Fibroblast of skin of back (primary cell): ENCODE data around the gene FAM114A2.
"Not testable (repeated sequence)": the region's sequence is repeated elsewhere in the genome, so short reads cannot be mapped to it uniquely, and the experiment has no call there.

Experiments
- DNase-seq: peaks from one replicate; pipeline ENCODE4 v3.0.0-alpha.2; 2013

The FAM114A2 gene

DNA sequence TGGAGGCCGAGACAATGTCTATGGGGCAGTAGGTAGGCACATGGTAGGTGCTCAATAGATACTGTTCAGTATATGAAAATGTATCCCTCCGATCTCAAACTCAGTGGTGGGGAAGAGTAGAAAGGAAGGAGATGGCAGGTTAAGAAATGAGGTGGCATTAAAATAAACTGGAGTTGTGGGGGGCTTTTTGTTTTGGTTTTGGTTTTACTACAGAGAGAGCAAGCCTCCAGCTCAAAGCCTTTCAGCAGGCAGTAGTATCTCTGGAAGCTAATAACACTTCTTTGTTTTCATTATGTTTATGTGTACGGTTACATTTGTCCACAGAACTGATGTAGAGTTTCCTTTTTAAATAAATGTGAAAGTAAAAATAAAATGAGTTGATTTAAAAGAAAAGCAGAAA lies 8.6 kb upstream of the FAM114A2 start:
- no peak for DNase-seq

DNA sequence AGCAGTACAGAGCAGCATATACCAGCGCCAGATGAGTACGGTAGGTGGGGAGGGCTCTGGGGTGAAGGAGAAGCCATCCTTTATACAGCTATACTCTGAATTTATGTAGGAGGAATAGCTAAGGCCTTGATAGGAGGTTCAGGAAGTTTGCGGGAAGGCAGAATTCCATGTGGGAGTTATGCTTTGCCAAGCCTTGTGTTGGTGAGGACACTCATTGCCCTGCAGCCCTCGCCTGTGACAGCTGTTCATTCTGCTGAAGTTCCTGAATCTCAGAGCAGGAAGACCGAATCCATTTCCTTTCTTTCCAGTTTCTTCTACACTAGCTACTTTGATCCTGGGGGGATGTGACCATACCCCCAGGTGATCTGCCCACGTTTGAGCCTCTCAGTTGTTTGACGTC lies 7.8 kb upstream of the FAM114A2 start:
- DNase-seq, result no peak

DNA sequence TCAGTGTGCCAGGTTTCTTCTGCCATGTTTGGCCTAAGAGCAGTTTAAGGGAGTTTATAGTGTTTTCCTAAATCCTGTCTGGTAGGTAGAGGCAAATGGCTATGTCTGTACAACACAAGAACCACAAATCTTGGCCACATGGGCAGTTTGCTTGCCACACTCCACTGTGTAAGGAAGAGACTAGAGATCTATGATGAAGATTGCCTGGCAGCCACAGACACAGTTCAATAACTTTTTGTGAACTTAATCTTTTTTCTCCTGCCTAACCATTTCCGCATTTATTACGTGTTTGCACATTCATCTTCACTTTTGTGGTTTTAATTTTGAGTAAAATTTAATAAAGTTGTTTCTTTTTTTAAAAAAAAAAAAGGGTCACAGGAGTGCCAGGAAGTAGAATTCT lies 5.9 kb upstream of the FAM114A2 start:
- DNase-seq, result no peak

DNA sequence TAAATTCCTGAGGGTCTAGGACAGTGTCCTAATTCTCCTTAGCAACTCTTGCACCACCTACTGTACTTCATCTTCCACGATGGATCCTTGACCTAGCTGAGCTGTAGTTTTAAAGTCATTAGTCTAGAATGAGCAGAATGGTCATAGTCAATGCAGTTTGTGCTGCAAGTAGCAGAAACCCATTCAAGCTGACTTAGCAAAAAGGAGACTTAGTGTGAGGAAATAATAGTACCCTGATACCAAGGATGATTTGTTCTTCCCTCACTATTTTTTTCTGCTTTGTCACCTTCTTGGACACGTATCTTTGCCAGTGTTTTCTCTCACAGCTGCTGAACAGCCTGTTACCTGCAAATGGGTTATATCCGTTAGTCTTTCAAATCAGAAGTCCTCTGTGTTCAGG lies 5.4 kb upstream of the FAM114A2 start:
- no peak for DNase-seq

DNA sequence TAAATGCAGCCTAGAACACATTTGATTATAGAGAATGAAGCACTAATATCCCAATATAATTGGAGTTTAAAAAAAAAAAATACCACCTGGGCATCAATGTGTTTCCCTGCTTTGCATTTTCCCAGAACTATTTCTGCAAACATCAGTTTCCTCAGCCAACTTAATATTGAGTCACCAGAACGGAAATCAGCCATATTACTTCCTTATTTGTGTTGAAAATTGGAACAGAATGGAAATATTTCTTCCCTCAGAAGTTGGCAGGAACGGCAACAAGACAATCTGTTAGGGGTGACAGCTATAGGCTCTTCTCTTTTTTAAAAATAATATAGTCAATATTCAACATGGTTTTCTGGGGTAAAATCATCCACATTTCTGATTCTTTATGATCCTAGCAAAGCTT lies 4.1 kb upstream of the FAM114A2 start:
- no peak for DNase-seq

DNA sequence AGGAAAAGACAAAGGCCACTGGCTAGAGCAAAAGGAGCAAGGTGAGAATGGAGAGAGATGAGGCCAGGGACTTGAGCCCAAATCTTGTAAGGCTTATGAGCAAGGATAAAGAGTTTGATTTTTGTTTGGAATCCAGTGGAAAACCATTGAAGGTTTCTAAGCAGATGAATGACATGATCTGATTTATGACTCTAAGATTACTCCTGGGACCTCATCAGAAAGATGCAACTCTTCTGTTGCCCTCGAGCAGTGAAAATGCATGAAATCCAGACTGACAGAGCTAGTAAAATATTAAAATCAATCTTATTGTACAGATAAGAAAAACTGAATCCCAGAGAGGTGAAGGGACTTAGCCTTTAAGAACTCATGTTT lies 734 bp upstream of the FAM114A2 start:
- no peak for DNase-seq

DNA sequence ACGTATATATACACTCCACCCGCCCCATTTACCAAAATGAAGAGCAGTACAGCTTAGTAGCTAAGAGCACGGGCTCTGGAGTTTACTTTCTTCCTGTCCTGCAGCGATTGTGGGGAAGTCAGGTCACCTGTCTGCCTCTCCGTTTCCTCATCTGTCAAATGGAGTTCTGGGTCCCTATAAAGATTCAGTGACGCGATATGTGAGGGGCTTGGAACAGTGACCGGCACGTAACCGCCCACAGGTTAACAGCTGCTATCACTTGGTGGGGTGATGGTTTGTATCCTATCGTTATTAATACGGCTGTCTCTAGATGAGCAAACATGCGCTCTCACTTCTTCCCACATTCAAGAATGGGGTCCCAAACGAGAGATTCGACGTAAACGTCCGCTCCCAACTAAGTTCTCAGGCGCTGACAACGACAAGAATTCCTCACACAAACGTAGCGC lies 426 bp downstream of the FAM114A2 start:
- DNase-seq, result no peak

DNA sequence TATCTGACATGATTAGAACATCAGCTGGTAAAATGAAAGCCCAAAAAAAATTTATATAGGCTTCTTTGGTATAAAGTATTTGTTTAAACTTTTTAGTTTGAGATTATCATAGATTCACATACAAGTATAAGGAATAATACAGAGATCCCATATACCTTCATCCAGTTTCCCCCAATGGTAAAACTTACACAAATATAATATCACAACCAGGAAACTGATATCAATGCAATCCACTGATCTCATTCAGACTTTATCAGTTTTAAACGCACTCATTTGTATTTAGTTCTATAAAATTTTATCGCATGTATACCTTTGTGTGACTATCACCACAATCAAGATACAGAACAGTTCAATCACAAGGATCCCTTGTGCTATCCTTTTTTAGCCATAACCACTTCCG lies 3.8 kb downstream of the FAM114A2 start:
- no peak for DNase-seq

DNA sequence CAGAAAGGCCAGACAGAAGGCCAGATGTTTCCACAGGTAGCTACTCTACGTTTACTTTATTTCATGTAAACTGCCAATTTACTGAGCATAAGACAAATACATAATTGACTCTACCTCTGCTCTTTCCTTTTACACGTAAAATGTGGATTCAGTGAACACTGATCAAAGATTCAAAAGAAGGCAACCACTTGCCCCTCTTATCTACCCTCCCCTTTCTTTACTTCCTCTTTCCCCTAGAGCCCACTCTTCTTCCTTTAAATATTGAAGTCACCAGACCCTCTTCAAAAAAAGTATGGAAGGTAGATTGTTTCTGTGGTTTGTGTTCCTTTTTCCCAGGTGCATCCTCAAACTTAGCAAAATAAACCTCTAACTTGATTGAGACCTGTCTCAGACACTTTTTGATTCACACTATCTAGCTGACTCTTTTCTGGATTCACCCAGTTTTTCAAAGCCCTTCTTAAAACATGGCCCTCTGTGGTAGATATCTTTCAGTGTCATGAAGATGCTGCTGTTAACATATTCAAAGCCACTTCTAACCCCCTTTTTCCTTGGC lies 6.7 kb downstream of the FAM114A2 start:
- DNase-seq, result no peak

DNA sequence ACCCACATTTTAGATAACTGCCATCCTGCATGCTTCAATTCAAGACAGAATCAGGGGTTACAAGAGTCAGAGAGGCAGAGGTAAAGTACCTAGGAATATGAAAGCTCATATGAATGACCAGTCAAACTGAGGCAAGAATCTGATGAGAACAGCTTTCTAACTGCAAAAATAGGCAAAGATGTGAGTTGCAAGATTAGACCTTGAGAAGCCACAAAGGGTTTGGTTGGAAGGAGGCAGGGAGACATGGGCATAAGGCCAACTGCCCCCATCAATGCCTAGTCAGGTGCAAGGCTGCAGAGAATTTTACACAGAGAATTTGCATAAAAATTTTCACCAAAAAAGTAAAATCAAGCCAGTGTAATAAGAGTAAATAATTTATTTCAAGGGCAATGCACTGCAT lies 12.8 kb downstream of the FAM114A2 start:
- DNase-seq, result no peak

DNA sequence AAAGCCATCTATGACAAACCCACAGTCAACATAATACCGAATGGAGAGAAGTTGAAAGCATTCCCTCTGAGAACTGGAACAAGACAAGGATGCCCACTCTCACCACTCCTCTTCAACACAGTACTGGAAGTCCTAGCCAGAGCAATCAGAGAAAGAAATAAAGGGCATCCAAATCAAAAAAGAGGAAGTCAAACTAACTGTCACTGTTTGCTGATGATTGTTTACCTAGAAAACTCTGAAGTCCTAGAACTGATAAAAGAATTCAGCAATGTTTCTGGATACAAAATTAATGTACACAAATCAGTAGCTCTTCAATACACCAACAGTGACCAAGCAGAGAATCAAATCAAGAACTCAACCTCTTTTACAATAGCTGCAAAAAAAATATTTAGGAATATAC lies 19.8 kb downstream of the FAM114A2 start:
- DNase-seq, result not testable (repeated sequence)

DNA sequence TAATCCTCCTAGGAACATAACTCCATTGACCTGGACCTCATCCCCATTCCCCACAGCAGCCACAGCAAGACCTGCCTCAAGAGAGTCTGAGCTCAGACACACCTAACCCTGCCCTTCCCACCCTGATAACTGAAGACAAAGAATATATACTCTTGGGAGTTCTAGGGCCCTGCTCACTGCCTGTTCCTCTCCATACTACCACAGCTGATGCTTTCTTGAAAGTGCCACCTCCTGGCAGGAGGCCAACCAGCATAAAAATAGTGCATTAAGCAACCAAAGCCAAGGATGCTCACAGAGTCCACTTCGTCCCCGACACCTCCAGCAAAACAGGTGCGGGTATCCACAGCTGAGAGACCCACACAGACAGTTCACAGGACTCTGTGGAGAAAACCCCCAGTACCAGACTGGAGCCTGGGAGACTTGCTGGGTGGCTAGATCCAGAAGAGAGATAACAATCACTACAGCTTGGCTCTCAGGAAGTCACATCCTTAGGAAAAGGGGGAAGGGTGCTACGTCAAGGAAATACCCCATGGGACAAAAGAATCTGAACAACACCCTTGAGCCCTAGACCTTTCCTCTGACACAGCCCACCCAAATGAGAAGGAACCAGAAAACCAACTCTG lies 23.5 kb downstream of the FAM114A2 start:
- DNase-seq, result no peak

DNA sequence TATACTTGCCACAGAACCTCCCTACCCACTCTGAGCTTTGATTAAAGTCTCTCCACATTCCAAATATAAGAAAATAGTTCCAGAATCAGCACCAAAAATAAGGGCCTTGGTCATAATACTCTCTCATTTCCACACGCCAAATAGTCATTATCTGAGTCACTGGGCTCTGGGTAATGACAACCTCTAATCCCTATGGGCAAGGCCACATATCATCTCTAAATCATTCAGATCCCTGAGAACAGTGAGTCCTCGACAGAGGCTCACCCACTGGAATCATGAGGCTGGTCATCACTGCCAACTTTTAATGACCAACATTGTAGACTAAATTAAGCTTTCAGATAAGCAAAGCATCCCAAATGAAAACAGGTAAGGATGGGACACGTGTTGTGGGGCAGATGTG lies 28.1 kb downstream of the FAM114A2 start:
- DNase-seq, result peak; percentile 36

DNA sequence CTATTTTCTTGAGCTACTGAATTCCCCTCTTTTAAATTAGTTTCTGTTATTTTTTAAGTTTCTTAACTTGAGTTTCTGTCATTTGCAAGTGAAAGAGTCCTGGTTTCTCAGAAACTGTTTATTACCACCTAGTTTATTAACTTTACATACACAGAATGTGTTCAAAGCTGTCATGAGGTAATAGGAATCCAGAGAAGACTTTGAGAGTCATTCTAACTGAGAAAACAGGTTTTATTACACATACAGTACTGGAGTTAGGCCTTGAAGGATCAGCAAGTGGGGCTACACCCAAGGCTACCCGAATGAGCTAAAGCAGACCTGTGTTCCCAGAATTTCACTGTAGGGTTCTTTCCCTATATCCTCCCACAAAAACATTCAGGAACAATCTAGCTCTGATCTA lies 33.1 kb downstream of the FAM114A2 start:
- no peak for DNase-seq

DNA sequence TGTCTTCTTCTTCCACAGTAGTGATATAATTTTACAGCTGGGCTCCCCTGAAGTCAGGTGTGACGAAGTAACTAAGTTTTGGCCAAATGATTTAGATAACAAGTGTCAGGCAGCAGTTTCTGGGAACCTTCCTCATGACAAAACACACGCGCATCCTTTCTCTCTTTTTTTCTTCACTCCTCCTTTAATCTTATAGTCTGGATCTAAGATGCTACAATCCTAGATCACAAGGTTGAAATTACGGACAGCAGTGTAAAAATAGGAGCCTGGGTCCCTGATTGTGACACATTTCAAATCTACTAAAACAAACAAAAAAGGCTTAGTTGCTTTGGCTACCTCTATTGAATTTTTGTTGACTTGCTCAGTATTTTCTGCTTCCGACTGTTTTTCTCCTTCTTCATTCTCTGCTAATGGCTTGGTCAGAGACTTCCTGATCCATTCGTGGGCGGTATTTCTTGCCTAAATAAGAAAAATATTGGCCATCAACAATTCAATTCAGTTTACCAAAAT lies 36.1 kb downstream of the FAM114A2 start:
- no peak for DNase-seq

DNA sequence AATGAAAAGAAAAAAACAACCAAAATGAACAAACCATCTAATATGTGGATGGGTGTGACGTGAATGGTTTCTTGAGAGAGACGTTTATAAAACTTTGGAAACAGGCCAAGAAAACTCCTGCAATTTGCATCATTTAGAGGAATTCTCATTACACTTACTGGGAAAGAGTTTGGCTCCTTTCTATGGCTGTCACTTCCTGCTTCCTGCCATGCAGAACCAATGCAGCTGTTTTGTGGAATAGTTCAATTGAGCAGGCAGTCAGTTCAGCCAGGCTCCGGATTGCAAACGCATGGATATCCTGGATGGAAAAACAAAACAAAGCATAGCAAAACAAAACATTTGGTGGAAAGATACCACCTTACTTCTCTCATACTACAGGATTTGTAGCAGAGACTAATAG lies 36.6 kb downstream of the FAM114A2 start:
- no peak for DNase-seq

DNA sequence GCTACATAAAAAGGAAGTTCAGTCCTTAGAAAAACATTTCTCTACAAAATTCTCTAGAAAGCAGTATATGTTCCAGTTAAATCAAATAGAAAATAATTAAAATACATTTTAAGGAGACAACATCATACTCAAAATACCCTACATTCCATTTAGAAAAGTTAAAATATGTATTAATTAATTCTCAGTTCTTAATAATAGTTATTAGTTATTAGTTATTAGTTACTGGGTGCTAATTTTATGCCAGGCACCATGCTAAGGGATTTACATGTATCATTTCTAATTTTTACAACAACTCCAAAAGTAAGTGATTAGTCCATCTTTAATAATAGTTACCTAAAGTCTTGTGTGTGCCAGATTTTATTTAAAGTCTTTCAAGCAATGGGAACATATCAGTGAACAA lies 38.0 kb downstream of the FAM114A2 start:
- DNase-seq, result no peak

DNA sequence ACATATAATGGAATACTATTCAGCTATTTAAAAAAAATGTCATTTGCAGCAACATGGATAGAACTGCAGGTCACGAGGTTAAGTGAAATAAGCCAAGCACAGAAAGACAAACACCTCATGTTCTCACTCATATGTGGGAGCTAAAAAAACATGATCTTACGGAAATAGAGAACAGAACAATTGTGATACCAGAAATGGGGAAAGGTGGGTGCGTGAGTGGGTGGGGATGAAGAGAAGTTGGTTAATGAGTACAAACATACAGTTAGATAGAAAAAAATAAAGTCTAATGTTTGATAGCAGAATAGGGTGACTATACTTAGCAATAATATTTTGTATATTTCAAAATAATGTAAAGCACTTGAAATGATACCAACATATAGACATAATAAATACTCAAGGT lies 38.7 kb downstream of the FAM114A2 start:
- DNase-seq, result no peak

DNA sequence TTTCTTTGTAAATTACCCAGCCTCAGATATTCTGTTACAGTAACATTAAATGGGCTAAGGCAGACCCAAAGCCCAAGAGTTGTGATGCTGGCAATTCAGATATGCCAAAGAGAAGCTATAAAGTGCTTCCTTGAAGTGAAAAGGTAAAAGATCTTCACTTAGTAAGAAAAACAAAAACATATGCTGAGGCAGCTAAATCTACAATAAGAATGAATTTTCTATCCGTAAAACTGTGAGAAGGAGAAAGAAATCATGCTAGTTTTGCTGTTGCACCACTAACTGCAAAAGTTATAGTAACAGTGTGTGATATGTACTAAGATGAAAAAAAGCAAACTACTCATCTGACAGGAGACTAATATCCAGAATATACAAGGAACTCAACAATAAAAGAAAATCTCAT lies 39.9 kb downstream of the FAM114A2 start:
- DNase-seq, result no peak

DNA sequence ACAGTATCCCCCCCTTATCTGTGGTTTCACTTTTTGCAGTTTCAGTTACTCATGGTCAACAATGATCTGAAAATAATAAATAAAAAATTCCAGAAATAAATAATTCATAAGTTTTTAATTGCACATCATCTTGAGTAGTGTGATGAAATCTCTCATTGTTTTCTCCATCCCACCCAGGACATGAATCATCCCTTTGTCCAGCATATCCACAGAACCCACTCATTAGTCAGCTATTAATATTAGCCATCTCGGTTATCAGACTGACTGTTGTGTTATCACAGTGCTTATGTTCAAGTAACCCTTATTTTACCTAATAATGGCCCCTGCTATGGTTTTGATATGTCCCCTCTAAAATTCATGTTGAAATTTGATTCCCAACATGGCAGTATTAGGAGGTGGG lies 40.7 kb downstream of the FAM114A2 start:
- DNase-seq, result no peak

DNA sequence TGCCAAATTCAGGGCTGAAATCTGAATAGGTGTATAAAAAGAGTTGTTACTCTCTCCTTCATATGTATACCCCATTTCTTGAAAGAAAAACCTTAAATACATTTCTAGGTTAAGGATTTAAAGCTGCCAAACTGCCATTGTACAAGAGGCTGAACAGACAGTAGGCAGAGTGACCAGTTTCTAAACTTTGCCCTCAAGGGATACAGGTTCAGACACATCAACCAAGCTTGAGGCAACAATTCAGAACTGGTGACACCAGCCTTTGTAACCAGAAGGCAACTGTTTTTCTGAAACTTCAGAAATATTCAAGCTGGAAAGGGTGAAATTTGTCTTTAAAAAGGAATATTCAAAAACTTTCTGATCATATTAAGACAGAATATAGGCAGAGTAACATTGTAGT lies 47.5 kb downstream of the FAM114A2 start:
- DNase-seq, result no peak

DNA sequence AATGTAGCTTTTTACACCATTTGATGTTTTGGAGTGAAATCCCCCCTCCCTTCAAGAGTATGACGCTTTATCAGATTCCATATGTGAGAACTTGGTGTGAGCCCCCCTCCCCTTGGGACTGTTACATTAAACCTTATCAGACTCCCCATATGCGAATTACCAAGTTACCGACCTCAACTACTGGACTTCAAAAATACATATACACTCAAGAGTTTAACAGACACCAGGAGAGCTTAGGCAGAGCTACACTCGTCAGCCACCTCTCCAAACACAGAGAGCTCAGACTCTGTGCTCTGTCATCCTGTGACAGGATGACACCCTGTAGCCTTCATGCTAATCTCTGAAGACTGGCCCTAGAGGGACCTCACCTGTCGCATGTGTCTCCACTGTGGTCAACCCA lies 50.2 kb downstream of the FAM114A2 start:
- DNase-seq, result no peak

DNA sequence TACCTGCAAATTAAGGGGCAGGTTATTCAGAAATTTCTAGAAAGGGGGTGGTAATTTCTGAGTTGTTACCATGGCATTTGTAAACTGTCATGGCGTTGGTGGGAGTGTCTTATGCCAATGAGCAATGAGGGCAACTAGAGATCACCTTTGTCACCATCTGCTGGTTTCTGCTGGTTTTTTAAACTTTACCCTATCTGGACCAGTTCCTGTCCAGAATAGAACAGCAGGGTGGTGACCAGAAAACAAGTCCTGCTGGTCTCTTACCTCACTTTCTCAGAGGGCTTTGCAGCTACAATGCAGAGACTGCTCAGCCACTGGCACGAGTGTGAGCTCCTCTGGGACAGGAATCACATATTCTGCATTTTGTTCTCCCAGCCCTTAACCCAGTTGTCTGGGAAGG lies 51.4 kb downstream of the FAM114A2 start:
- no peak for DNase-seq

DNA sequence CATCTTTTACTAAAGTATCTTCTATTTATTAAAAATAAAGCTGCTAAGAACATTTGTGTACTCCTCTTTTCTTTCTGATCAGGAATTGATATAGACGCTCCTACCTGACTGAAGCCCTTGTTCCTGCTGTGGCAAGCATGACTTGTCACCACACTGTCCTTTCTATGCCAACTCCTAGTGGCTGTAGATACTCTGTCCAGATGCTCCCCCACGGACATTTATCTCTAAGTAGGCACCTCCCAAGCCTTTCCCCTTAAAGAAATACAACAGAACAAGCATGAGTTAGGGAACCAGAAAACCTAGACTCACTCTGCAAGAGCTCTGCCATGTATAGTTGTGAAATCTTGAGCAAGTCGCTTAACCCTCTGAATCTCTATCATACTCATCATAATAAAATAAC lies 53.2 kb downstream of the FAM114A2 start:
- DNase-seq, result no peak

DNA sequence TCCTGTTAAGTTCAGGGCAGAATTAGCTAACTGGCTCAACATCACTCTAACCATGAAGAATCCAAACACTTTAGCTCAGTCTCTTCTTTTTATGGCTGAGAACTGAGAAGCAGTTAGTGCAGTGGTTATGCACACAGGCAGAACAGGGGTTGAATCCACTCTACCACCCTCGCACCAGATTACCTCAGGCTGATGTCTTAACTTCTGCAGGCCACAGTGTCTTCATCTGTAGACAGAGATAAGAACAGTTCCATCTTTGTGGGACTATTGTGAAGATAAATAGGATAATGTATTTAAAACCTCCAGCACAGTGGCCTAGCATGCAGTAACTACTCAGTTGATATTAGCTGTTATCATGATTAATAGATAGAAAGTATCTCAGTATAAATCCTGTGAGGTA lies 54.8 kb downstream of the FAM114A2 start:
- DNase-seq, result no peak
